GM12878 (cell line): Measurements from ENCODE around the gene ISM1. TPM values are rescaled to one million over a fixed set of nuclear protein-coding genes. Genes with fewer than 3 reads are reported as not detected.

Experiments used
- ATAC-seq: fragments of 200-7000 bp; cut with Tn5 transposase; 3 replicates; pipeline ENCODE4 v1.9.1; 2020; ENCODE audit warnings: mild to moderate bottlenecking, moderate library complexity
- BruUV-seq: library from RNA; stranded (reverse); fragments of 400-500 nt; replicated peaks from 2 replicates; lab custom pipeline; 2021; lab: Mats Ljungman, UMichigan
- CTCF ChIA-PET: fragments of 300-600 bp; sonication (Branson Sonifier 250); formaldehyde crosslinking; extraction: SDS; loops from one replicate; lab custom pipeline; 2021; ENCODE audit warnings: inconsistent platforms; lab: Yijun Ruan, JAX
- POLR2A ChIA-PET: fragments of 350-600 bp; formaldehyde crosslinking; extraction: SDS; loops from one replicate; lab custom pipeline; 2021; ENCODE audit warnings: inconsistent platforms; lab: Charles Lee
- RAD21 ChIA-PET: fragments of 300-600 bp; sonication (Branson Sonifier 250); formaldehyde crosslinking; loops from one replicate; lab custom pipeline; 2023; ENCODE audit warnings: antibody characterized with exemption; ENCODE audit not compliant: unreplicated experiment; lab: Charles Lee
- SMC1A ChIA-PET: fragments of 300-600 bp; sonication (Branson Sonifier 250); formaldehyde crosslinking; loops from one replicate; lab custom pipeline; 2023; ENCODE audit not compliant: unreplicated experiment, uncharacterized antibody; lab: Charles Lee
- DNase-seq: peaks from one replicate; pipeline ENCODE4 v3.0.0-alpha.2; 2011; ENCODE audit warnings: low read depth, low spot score
- FAIRE-seq: peaks from 3 replicates; lab custom pipeline; 2011; peaks lifted over from hg19 to GRCh38; lab: Jason Lieb, UNC
- H2AFZ ChIP-seq: 2 replicates; pipeline ENCODE4 v1.6.0; 2011; ENCODE audit warnings: low read depth, low read length, control low read depth; ENCODE audit not compliant: control insufficient read depth
- H3K27ac ChIP-seq: 2 replicates; pipeline ENCODE4 v1.5.1; 2011; ENCODE audit warnings: control low read depth; ENCODE audit not compliant: control insufficient read depth, insufficient read depth
- H3K27me3 ChIP-seq, 2 experiments: replicated peaks in 1 of 2; 2 replicates each; pipeline versions ENCODE4 v1.6.0 to v1.6.1; 2011; ENCODE audit warnings: low read length in 1 of 2; ENCODE audit not compliant: control insufficient read depth in 2 of 2, insufficient read depth in 2 of 2
- H3K36me3 ChIP-seq, 2 experiments: 2 replicates each; pipeline ENCODE4 v1.5.1; 2011; ENCODE audit warnings: low read length in 1 of 2; ENCODE audit not compliant: control insufficient read depth in 2 of 2, insufficient read depth in 2 of 2
- H3K4me1 ChIP-seq: 2 replicates; pipeline ENCODE4 v1.6.1; 2011; ENCODE audit warnings: mild to moderate bottlenecking, low read length, moderate library complexity, mixed read lengths; ENCODE audit not compliant: control insufficient read depth, insufficient read depth
- H3K4me2 ChIP-seq: 2 replicates; pipeline ENCODE4 v1.6.0; 2011; ENCODE audit warnings: control low read depth; ENCODE audit not compliant: control insufficient read depth, insufficient read depth
- H3K4me3 ChIP-seq: fragments of 200-600 bp; sonication (generic); 2 replicates; pipeline ENCODE4 v1.5.1; 2016
- H3K79me2 ChIP-seq: 2 replicates; pipeline ENCODE4 v1.6.0; 2011; ENCODE audit warnings: low read length; ENCODE audit not compliant: control insufficient read depth, insufficient read depth
- H3K9ac ChIP-seq: 2 replicates; pipeline ENCODE4 v1.8.0; 2011; ENCODE audit warnings: low read length, control low read depth, mixed read lengths; ENCODE audit not compliant: control insufficient read depth, insufficient read depth
- H3K9me3 ChIP-seq: replicated peaks from 3 replicates; pipeline ENCODE4 v1.5.1; 2011; ENCODE audit warnings: mild to moderate bottlenecking, low read length; ENCODE audit not compliant: control insufficient read depth, insufficient read depth
- H4K20me1 ChIP-seq: 2 replicates; pipeline ENCODE4 v1.6.0; 2011; ENCODE audit not compliant: control insufficient read depth, insufficient read depth
- CUX1 ChIP-seq: IDR thresholded peaks from 2 replicates; pipeline ENCODE4 v1.6.1; 2012; ENCODE audit warnings: improper control_type of control experiment, low read depth, low read length; ENCODE audit not compliant: insufficient replicate concordance
- DPF2 ChIP-seq: fragments of 450-650 bp; IDR thresholded peaks from 2 replicates; pipeline ENCODE4 v1.6.1; 2017; ENCODE audit warnings: mild to moderate bottlenecking
- EZH2 ChIP-seq: IDR thresholded peaks from 2 replicates; pipeline ENCODE4 v1.6.1; 2012; ENCODE audit warnings: low read depth, mild to moderate bottlenecking, control low read depth, inconsistent platforms, low read length, borderline replicate concordance; ENCODE audit not compliant: control insufficient read depth
- HCFC1 ChIP-seq: fragments of 150-350 bp; IDR thresholded peaks from 2 replicates; pipeline ENCODE4 v1.6.1; 2014; ENCODE audit warnings: low read length
- PAX8 ChIP-seq: fragments of 450-650 bp; IDR thresholded peaks from 2 replicates; pipeline ENCODE4 v1.6.1; 2017; ENCODE audit warnings: mild to moderate bottlenecking, moderate library complexity
- POLR2A ChIP-seq: IDR thresholded peaks from 2 replicates; pipeline ENCODE4 v1.6.1; 2011; ENCODE audit warnings: low read depth, mild to moderate bottlenecking, low read length
- POLR2AphosphoS2 ChIP-seq: IDR thresholded peaks from 2 replicates; pipeline ENCODE4 v1.6.1; 2011; ENCODE audit warnings: low read depth, mild to moderate bottlenecking, low read length, improper control_type of control experiment, moderate library complexity
- REST ChIP-seq: IDR thresholded peaks from 2 replicates; pipeline ENCODE4 v1.6.1; 2012; ENCODE audit warnings: mild to moderate bottlenecking, low read depth, low read length
- SIN3A ChIP-seq: IDR thresholded peaks from 2 replicates; pipeline ENCODE4 v1.6.1; 2012; ENCODE audit warnings: low read depth, low read length, improper control_type of control experiment
- SUZ12 ChIP-seq: fragments of 200-600 bp; sonication (generic); IDR thresholded peaks from one replicate; pipeline ENCODE4 v1.6.1; 2018; ENCODE audit warnings: antibody characterized with exemption, mild to moderate bottlenecking; ENCODE audit not compliant: unreplicated experiment
- ZNF384 ChIP-seq: IDR thresholded peaks from 2 replicates; pipeline ENCODE4 v1.6.1; 2012; ENCODE audit warnings: low read depth, mild to moderate bottlenecking, low read length, improper control_type of control experiment, borderline replicate concordance
- WGBS: methylation state at CpG from one replicate; pipeline ENCODE4 v1.1.6; 2016; ENCODE audit warnings: low lambda C conversion rate; ENCODE audit not compliant: insufficient replicate concordance, insufficient coverage; ENCODE audit errors: missing lambda C conversion rate; 5-methylcytosine and 5-hydroxymethylcytosine counted together
- in situ Hi-C: fragments of 300-500 bp; cut with MboI; formaldehyde crosslinking; loops from 9 replicates; pipeline ENCODE4 v1.14.3; 2018; ENCODE audit warnings: mixed read lengths
- intact Hi-C: fragments of 100-400 bp; cut with micrococcal nuclease; formaldehyde crosslinking; loops from one replicate; pipeline ENCODE4 v1.14.2; 2022; ENCODE audit not compliant: unreplicated experiment
- polyA plus RNA-seq, 11 experiments: library from polyadenylated mRNA; depleted of rRNA in 4 of 11; unstranded in 6 of 11; stranded (reverse) in 5 of 11; fragments of >200 nt; fragmentation: Nextera tagmentation in 4 of 11; fragmentation: Illumina TruSeq in 1 of 11; extraction: Ambion mirVana in 4 of 11; extraction: Trizol in 1 of 11; gene quantifications; 1 replicate in 1 of 11; 2 replicates in 10 of 11; pipeline versions ENCODE4 v1.2.1 to v1.2.3, GENCODE V29; 2011 to 2016; ENCODE audit warnings: inconsistent platforms in 2 of 11, missing spikeins in 2 of 11, low read depth in 1 of 11
- total RNA-seq, 4 experiments: library from RNA; depleted of rRNA in 3 of 4; stranded (reverse); fragments of >200 nt in 3 of 4; fragmentation: Illumina TruSeq in 1 of 4; extraction: Trizol in 1 of 4; gene quantifications; 2 replicates each; pipeline versions ENCODE4 v1.2.1 to v1.2.3, GENCODE V29; 2013 to 2021
- TF ChIP-seq, protein P1 (sequence below): IDR thresholded peaks from 2 replicates; pipeline ENCODE4 v1.6.1; 2012; ENCODE audit warnings: low read depth, low read length, improper control_type of control experiment

Gene ISM1
- total and polyA plus RNA-seq, 10 of the 15 experiments (the other 5 are each of a cell fraction or from before 2014, with no cell fraction given) = 0.01 to 0.03 TPM; not detected in 8

DNA sequence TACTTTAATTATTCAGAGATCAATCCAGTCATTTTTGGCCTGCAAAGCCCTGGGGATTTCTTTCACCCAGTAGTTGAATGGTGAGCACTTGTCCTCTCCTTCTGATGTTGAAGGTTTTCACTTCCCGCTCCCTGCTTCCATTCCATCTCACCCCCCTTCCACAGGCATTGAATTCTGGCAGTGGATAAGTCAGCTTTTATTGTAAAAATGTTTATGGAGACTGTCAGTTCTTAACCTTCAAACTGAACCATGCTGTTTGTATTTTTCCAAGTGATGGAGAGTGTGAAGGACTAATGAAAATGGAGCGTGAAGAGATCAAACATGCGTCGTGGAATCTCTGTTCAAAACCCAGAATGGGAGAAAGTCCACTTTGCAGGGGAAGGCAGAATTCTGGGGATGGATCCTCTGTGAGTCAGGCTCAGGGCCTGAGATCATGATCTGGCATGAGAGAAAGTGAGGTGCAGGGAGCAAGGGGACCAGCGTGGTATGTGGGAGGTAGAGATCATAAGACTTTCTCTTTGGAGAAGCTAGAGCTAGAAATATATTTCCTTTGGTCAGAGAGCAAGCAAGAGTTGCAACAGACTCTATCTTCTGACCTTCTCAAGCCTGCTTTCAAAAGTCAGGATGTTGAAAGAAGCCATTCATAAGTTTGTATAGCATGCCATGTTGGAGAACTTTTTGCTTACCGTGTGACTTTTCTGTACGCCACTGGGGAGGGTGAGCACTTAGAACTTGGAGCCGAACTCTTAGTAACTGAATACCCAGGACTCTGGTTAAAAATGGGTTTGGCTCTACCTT is 30.2 kb downstream of the ISM1 start (continued):
- no peak for TF ChIP-seq CUX1
- TF ChIP-seq EZH2 = no peak
- TF ChIP-seq SUZ12 = no peak
- TF ChIP-seq POLR2A = no peak

DNA sequence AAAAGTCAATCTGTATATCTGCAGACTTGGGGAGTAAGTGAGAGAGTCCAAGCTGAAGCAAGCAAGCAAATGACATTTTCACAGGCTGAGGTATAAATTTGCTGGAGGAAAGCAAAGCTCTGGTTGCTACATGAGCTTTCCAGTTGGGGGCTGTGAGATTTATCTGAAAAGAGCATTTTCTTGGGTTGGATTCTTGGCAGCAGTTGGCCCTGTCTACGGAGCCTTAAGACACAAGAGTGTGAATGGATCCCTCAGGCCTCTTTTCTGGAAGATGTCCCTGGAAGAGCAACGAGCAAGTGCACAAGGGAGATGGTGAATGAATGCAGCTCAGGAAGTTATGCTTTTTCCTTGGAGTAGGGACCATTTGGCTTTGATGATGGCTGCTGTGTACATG is 30.8 kb downstream of the ISM1 start:
- 0% methylated on average over 2 of the region's 2 CpGs for WGBS
- DNase-seq (no peak), ATAC-seq (no peak), FAIRE-seq (no peak)
- in situ Hi-C loops = no loop called here
- ChIA-PET CTCF (interaction anchor here (1.1 kb wide), 1 partner anchor 50 kb away, joined by 3 read pairs; no protein-coding TSS in a partner anchor), POLR2A (no interaction called here), RAD21 (no interaction called here), SMC1A (interaction anchor here (0.8 to 1.7 kb wide), 3 partner anchors 38 to 295 kb away, joined by 3 to 5 read pairs (median 3); no protein-coding TSS in a partner anchor)
- 0 out of 4 replicates have a peak, but pooled peaks cover 0 to 3% of the 10 kb centered on the region in 2 experiments for H3K27me3 ChIP-seq
- no peak overlapping the region for H3K4me2 ChIP-seq
- H3K4me1 ChIP-seq = peaks cover 10% of the 10 kb centered on the region
- H2AFZ ChIP-seq = no peak overlapping the region
- no peak overlapping the region for H3K27ac ChIP-seq
- no peak overlapping the region for H3K9ac ChIP-seq
- intact Hi-C loops = no loop called here
- H3K79me2 ChIP-seq = no peaks in the 10 kb centered on the region
- no peak overlapping the region for H3K4me3 ChIP-seq
- H3K36me3 ChIP-seq = no peaks in the 10 kb centered on the region
- no TSS peak for BruUV-seq
- H4K20me1 ChIP-seq = no peaks in the 10 kb centered on the region
- no peaks in the 10 kb centered on the region for H3K9me3 ChIP-seq
- TF ChIP-seq REST = no peak
- no peak for TF ChIP-seq SIN3A
- no peak for TF ChIP-seq HCFC1
- no peak for TF ChIP-seq POLR2AphosphoS2
- no peak for TF ChIP-seq ZNF384
- no peak for TF ChIP-seq DPF2
- TF ChIP-seq, protein P1, sequence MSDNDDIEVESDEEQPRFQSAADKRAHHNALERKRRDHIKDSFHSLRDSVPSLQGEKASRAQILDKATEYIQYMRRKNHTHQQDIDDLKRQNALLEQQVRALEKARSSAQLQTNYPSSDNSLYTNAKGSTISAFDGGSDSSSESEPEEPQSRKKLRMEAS = no peak
- no peak for TF ChIP-seq PAX8
